Right lobe of liver (tissue), 4 donors: ENCODE data around the gene PSMB1.

Experiments
- POLR2A ChIP-seq: fragments of 450-650 bp; IDR thresholded peaks from one replicate; pipeline ENCODE4 v1.6.1; 2017; ENCODE audit warnings: antibody characterized with exemption, mild to moderate bottlenecking
- TF ChIP-seq, protein P1 (sequence below), 4 donors: fragments of 200-600 bp in 3 of 4; fragments of 450-650 bp in 1 of 4; IDR thresholded peaks; one replicate each; pipeline versions ENCODE4 v1.5.1 to v1.8.0; 2016 to 2022; ENCODE audit warnings: antibody characterized with exemption in 4 of 4, mild to moderate bottlenecking in 2 of 4
- donor health status: DM: no; HTN: no; CAD: no.
- donor health status: DM: no; HTN: no; CAD: no.
- donor health status: DM: no; HTN: yes; CAD: no.

DNA sequence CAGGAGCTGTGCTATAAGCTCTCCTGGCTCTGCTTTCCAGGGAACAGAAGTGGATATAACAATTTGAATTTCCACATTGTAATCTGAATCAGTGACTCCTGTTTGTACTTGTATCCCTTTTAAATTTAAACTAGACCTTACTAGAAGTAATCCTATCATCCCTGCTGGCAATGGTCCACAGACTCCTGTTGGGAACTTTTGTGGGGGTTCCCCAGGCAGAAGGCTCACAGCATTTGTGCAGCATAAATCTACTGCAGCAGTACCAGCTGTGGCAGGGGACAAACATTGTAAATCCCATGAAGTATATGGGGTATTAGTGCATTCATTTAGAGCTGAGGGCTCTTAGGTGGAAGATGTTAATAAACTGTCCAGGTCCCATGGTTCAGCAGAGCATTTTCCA lies 43.3 kb upstream of the PSMB1 start:
- TF ChIP-seq POLR2A = no peak
- TF ChIP-seq, protein P1, sequence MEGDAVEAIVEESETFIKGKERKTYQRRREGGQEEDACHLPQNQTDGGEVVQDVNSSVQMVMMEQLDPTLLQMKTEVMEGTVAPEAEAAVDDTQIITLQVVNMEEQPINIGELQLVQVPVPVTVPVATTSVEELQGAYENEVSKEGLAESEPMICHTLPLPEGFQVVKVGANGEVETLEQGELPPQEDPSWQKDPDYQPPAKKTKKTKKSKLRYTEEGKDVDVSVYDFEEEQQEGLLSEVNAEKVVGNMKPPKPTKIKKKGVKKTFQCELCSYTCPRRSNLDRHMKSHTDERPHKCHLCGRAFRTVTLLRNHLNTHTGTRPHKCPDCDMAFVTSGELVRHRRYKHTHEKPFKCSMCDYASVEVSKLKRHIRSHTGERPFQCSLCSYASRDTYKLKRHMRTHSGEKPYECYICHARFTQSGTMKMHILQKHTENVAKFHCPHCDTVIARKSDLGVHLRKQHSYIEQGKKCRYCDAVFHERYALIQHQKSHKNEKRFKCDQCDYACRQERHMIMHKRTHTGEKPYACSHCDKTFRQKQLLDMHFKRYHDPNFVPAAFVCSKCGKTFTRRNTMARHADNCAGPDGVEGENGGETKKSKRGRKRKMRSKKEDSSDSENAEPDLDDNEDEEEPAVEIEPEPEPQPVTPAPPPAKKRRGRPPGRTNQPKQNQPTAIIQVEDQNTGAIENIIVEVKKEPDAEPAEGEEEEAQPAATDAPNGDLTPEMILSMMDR (IDR thresholded peaks at IDR 0.05) = no peak
